GM18498 (cell line): Measurements from ENCODE around the gene IKBIP.
"Not testable (repeated sequence)": the region's sequence is repeated elsewhere in the genome, so short reads cannot be mapped to it uniquely, and the experiment has no call there.

ENCODE experiments used
- ATAC-seq: cut with Tn5 transposase; IDR thresholded peaks from one replicate; pipeline ENCODE4 v1.9.1; 2021; ENCODE audit warnings: mild to moderate bottlenecking, moderate library complexity; ENCODE audit not compliant: unreplicated experiment

IKBIP gene

DNA sequence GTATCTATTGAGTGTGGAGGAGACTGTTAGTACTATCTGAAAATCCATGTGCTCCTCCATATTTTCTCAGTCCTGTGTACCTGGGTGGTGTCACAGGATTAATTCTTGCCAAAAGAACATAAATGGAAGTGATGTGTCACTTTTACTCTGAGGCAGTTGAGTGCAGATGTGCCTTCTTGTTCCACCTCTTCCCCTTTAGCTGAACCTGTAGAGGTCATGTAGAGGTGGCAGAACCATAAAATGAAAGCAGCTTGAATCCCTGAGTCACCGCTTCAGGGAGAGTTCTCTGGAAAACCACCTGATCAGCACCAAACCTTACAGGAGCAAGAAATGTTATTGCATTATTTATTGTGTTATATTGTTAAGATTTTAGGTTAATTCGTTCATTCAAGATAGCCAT, 65.8 kb downstream of the IKBIP start:
- ATAC-seq: no peak

DNA sequence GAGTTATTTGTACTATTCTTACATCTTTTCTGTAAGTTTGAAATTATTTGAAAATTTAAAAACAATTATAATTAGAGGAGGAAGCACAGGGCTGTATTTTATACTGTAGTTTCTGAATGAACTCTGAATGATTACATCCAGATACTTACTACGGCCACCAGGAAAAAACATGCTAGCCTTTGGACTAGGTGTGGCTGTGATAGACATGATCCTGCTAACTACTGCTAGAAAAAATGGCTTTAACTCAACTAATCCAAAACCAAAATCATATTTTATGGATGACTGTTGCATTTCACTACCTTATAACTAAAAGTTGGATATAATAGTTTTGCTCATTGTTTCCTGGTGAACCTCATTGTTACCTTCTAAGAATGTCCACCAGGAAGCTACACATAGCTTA, 66.2 kb downstream of the IKBIP start:
- no peak for ATAC-seq

DNA sequence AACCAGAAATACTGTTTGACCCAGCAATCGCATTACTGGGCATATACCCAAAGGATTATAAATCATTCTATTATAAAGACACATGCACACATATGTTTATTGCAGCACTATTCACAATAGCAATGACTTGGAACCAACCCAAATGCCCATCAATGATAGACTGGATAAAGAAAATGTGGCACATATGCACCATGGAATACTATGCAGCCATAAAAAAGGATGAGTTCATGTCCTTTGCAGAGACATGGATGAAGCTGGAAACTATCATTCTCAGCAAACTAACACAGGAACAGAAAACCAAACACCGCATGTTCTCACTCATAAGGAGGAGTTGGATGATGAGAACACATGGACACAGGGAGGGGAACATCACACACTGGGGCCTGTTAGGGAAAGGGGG, 67.8 kb downstream of the IKBIP start:
- ATAC-seq: not testable (repeated sequence)

DNA sequence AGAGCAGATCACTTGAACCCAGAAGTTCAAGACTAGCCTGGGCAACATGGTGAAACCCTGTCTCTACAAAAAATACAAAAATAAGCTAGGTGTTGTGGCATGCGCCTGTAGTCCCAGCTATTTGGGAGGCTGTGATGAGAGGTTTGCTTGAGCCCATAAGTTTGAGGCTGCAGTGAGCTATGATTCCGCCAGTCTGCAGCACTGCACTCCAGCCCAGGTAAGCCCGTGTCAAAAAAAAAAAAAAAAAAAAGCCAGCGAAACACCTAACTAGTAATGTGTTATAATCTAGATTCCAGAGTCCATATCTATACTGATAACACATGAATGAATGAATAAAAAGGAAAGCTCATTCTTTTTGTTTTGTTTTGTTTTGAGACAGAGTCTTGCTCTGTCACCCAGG, 69.6 kb downstream of the IKBIP start:
- no peak for ATAC-seq
